Stomach smooth muscle (tissue), 2 donors: ENCODE measurements around the gene ADAM19.
"Not testable (repeated sequence)": the region's sequence is repeated elsewhere in the genome, so short reads cannot be mapped to it uniquely, and the experiment has no call there.

ENCODE experiments used
- H3K27ac ChIP-seq: one replicate; pipeline ENCODE4 v1.7.0; 2013; ENCODE audit warnings: mild to moderate bottlenecking, low read length, inconsistent platforms
- H3K27me3 ChIP-seq, 2 donors: one replicate each; pipeline ENCODE4 v1.7.0; 2013; ENCODE audit warnings: low read length in 2 of 2; ENCODE audit not compliant: insufficient read depth in 2 of 2, control insufficient read depth in 1 of 2
- H3K36me3 ChIP-seq, 2 donors: one replicate each; pipeline ENCODE4 v1.7.0; 2013; ENCODE audit warnings: low read length in 2 of 2; ENCODE audit not compliant: control insufficient read depth in 2 of 2, insufficient read depth in 2 of 2
- H3K4me1 ChIP-seq: one replicate; pipeline ENCODE4 v1.7.0; 2013; ENCODE audit warnings: low read length; ENCODE audit not compliant: control insufficient read depth, insufficient read depth
- H3K4me3 ChIP-seq, 2 donors: one replicate each; pipeline ENCODE4 v1.7.0; 2013; ENCODE audit warnings: low read length in 2 of 2
- H3K9ac ChIP-seq, 2 donors: one replicate each; pipeline ENCODE4 v1.7.0; 2013; ENCODE audit warnings: low read length in 2 of 2, mild to moderate bottlenecking in 1 of 2
- H3K9me3 ChIP-seq, 2 donors: one replicate each; pipeline ENCODE4 v1.7.0; 2013; ENCODE audit warnings: low read length in 2 of 2; ENCODE audit not compliant: control insufficient read depth in 2 of 2
- donor health status: healthy.
- donor health status: Pancreatic carcinoma.

ADAM19 gene

GRCh38 chr5:157494178-157494832, 81.3 kb downstream of the ADAM19 start:
- Histone ChIP-seq H3K9ac (no peak overlapping the region), H3K4me1 (peaks cover 5% of the 10 kb centered on the region), H3K36me3 (peaks cover 56 to 62% of the 10 kb centered on the region in 2 donors), H3K27ac (no peak overlapping the region), H3K27me3 (no peaks in the 10 kb centered on the region), H3K4me3 (no peak overlapping the region), H3K9me3 (no peaks in the 10 kb centered on the region)

- H3K4me1 ChIP-seq = no peaks in the 10 kb centered on the region
- no peak overlapping the region for H3K9ac ChIP-seq
- no peaks in the 10 kb centered on the region for H3K9me3 ChIP-seq
- H3K36me3 ChIP-seq = peaks cover 58 to 72% of the 10 kb centered on the region in 2 donors
- no peaks in the 10 kb centered on the region for H3K27me3 ChIP-seq
- H3K4me3 ChIP-seq = no peak overlapping the region
- H3K27ac ChIP-seq = no peak overlapping the region
These were observed 82.7 kb downstream of the ADAM19 start for GRCh38 chr5:157492886-157493285.

GRCh38 chr5:157491471-157491995, 84.0 kb downstream of the ADAM19 start:
- Histone ChIP-seq H3K27me3 (no peaks in the 10 kb centered on the region), H3K36me3 (peaks cover 64 to 72% of the 10 kb centered on the region in 2 donors), H3K9ac (no peak overlapping the region), H3K27ac (no peak overlapping the region), H3K9me3 (no peaks in the 10 kb centered on the region), H3K4me1 (no peaks in the 10 kb centered on the region), H3K4me3 (no peak overlapping the region)

- Histone ChIP-seq H3K4me1 (peaks cover 4% of the 10 kb centered on the region), H3K36me3 (peaks cover 65% of the 10 kb centered on the region in 2 donors), H3K9ac (peak overlapping the region in 1 of 2 donors; percentile 22), H3K9me3 (no peaks in the 10 kb centered on the region), H3K4me3 (no peak overlapping the region), H3K27me3 (no peaks in the 10 kb centered on the region), H3K27ac (no peak overlapping the region)
These were observed 88.2 kb downstream of the ADAM19 start for GRCh38 chr5:157487358-157487757.

- Histone ChIP-seq H3K27me3 (no peaks in the 10 kb centered on the region), H3K36me3 (peaks cover 63 to 64% of the 10 kb centered on the region in 2 donors), H3K9me3 (no peaks in the 10 kb centered on the region), H3K9ac (peak overlapping the region in 1 of 2 donors; percentile 22), H3K4me1 (peaks cover 4% of the 10 kb centered on the region), H3K4me3 (no peak overlapping the region), H3K27ac (no peak overlapping the region)
These were observed 88.7 kb downstream of the ADAM19 start for GRCh38 chr5:157486861-157487260.

- H3K9ac ChIP-seq = no peak overlapping the region
- peak overlapping the region; percentile 41 for H3K27ac ChIP-seq
- peaks cover 4% of the 10 kb centered on the region for H3K4me1 ChIP-seq
- no peaks in the 10 kb centered on the region for H3K27me3 ChIP-seq
- H3K36me3 ChIP-seq = peaks cover 62 to 64% of the 10 kb centered on the region in 2 donors
- no peaks in the 10 kb centered on the region for H3K9me3 ChIP-seq
- H3K4me3 ChIP-seq = no peak overlapping the region
These were observed 89.3 kb downstream of the ADAM19 start for GRCh38 chr5:157486221-157486681.

- Histone ChIP-seq H3K36me3 (peaks cover 65 to 67% of the 10 kb centered on the region in 2 donors), H3K4me1 (peaks cover 8% of the 10 kb centered on the region), H3K9me3 (no peaks in the 10 kb centered on the region), H3K27ac (peak overlapping the region; percentile 41), H3K27me3 (no peaks in the 10 kb centered on the region), H3K9ac (no peak overlapping the region), H3K4me3 (no peak overlapping the region)
These were observed 89.8 kb downstream of the ADAM19 start for GRCh38 chr5:157485811-157486210.

GRCh38 chr5:157485340-157485739, 90.2 kb downstream of the ADAM19 start:
- H3K36me3 ChIP-seq = peaks cover 69 to 71% of the 10 kb centered on the region in 2 donors
- H3K27ac ChIP-seq = peak overlapping the region; percentile 41
- H3K4me1 ChIP-seq = peaks cover 10% of the 10 kb centered on the region

GRCh38 chr5:157484768-157485167, 90.8 kb downstream of the ADAM19 start:
- Histone ChIP-seq H3K4me3 (no peak overlapping the region), H3K9ac (no peak overlapping the region), H3K4me1 (peaks cover 16% of the 10 kb centered on the region), H3K27me3 (no peaks in the 10 kb centered on the region), H3K9me3 (no peaks in the 10 kb centered on the region), H3K27ac (peak overlapping the region; percentile 41), H3K36me3 (peaks cover 68 to 71% of the 10 kb centered on the region in 2 donors)

More at GRCh38 chr5:157485340-157485739, 90.2 kb downstream of the ADAM19 start:
- Histone ChIP-seq H3K9ac (no peak overlapping the region), H3K27me3 (no peaks in the 10 kb centered on the region), H3K9me3 (no peaks in the 10 kb centered on the region), H3K4me3 (no peak overlapping the region)

- not testable (repeated sequence) for H3K9ac ChIP-seq, H3K4me3 ChIP-seq, H3K9me3 ChIP-seq, H3K27me3 ChIP-seq, H3K27ac ChIP-seq
- peaks cover 54 to 56% of the 10 kb centered on the region in 2 donors for H3K36me3 ChIP-seq
- peaks cover 34% of the 10 kb centered on the region for H3K4me1 ChIP-seq
These were observed 92.9 kb downstream of the ADAM19 start for GRCh38 chr5:157482702-157483101.

- H3K27ac ChIP-seq = peak overlapping the region; percentile 90
- no peaks in the 10 kb centered on the region for H3K27me3 ChIP-seq
- no peaks in the 10 kb centered on the region for H3K9me3 ChIP-seq
- no peak overlapping the region for H3K9ac ChIP-seq
- H3K4me1 ChIP-seq = peaks cover 44% of the 10 kb centered on the region
- H3K36me3 ChIP-seq = peaks cover 44 to 46% of the 10 kb centered on the region in 2 donors
- no peak overlapping the region for H3K4me3 ChIP-seq
These were observed 93.9 kb downstream of the ADAM19 start for GRCh38 chr5:157481666-157482065.
